ENCODE data around the gene LHX1. TPM values are rescaled to one million over a fixed set of nuclear protein-coding genes. Genes with fewer than 3 reads are reported as not detected.

The LHX1 gene
- total RNA-seq, 4 donors from 2014 or later: not detected

DNA sequence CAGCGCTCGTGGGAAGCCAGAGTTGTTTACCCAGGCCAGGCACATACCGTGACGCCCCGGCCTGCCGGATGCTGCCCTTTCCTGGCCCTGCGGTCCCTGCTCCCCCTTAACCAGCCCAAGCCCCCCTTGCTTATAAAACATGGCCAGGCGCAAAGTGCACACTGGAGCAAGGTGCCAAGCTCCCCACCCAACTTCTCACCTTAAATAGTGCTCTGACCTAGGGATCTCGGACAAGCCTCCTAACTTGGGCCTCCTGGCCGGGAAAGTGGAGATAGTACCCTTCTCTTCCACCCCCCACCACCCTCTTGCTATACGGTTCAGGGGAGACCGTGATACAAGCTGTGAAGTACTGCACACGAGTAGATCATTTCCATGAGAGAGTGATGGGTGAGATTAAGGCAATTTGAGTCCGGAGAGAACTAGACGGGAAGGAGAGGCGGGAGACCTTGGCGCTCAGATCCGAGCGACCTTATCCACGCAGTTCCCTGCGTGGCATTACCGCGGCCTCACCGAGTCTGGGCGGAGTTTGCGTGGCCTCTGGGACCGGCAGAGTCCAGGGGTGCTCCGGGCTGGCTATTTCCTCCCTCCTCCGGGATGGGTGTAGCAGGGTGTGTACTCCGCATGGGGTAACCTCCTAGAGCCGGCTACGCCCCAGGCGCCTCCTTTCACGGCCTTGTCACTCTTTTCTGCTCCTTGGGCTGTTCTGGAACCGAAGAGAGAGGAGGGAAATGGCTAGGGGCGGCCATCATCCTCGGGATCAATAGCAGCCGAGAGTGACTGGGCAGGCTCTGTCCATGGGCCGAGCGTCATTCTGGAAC lies 4.4 kb upstream of the LHX1 start:
- Histone ChIP-seq H3K4me3 (replicated peaks in 1 of 3) (no peak overlapping the region), H3K4me1 (peaks cover 26 to 65% of the 10 kb centered on the region in 2 donors), H3K27me3 (peaks cover 76% of the 10 kb centered on the region), H3K27ac (no peak overlapping the region), H3K36me3 (no peaks in the 10 kb centered on the region), H3K9me3 (no peaks in the 10 kb centered on the region)
- intact Hi-C loops (cut with DNase I): no loop called here
- DNase-seq: no peak
- no peak for TF ChIP-seq POLR2A (IDR thresholded peaks at IDR 0.05)
- TF ChIP-seq, protein P1, sequence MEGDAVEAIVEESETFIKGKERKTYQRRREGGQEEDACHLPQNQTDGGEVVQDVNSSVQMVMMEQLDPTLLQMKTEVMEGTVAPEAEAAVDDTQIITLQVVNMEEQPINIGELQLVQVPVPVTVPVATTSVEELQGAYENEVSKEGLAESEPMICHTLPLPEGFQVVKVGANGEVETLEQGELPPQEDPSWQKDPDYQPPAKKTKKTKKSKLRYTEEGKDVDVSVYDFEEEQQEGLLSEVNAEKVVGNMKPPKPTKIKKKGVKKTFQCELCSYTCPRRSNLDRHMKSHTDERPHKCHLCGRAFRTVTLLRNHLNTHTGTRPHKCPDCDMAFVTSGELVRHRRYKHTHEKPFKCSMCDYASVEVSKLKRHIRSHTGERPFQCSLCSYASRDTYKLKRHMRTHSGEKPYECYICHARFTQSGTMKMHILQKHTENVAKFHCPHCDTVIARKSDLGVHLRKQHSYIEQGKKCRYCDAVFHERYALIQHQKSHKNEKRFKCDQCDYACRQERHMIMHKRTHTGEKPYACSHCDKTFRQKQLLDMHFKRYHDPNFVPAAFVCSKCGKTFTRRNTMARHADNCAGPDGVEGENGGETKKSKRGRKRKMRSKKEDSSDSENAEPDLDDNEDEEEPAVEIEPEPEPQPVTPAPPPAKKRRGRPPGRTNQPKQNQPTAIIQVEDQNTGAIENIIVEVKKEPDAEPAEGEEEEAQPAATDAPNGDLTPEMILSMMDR (IDR thresholded peaks at IDR 0.05): no peak
- 6 to 11% methylated on average over 29 to 35 of the region's 40 CpGs for WGBS, 2 donors

DNA sequence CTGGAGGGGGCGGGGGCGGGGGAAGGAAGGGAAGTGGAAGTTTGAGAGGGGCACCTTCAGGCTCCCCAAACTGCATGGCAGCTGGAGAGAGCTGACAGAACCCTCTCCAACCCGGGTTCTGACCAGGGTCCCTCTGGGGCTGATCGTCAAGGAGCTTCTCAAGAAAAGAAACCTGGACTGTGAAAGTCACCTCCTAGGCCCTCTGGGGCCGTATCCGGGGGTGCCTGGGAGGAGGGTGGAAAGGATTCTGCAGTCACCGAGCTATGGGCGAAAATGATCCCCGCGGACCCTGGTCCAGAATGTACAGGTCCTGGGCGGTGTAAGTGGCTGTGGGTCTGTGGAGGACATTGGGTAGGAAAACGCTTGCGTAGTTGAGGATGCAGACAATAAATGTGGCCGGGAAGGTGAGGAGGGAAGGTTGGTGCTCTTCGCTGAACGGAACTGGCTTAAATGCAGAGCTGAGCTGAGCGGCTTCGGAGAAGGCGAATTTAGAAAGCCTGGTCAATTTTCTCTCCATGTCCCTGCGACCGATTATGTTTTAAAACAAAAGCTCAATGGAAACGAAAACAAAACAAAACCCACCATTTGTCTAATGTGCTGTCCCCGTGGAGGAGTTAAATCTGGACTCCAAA lies 3.6 kb upstream of the LHX1 start:
- WGBS, 2 donors: 6 to 10% methylated on average over 21 to 23 of the region's 23 CpGs
- Histone ChIP-seq H3K27me3 (peaks cover 80% of the 10 kb centered on the region), H3K27ac (no peak overlapping the region), H3K9me3 (no peaks in the 10 kb centered on the region), H3K36me3 (no peaks in the 10 kb centered on the region), H3K4me1 (peaks cover 34 to 72% of the 10 kb centered on the region in 2 donors), H3K4me3 (replicated peaks in 1 of 3) (no peak overlapping the region)
- DNase-seq: no peak
- intact Hi-C loops (cut with DNase I): no loop called here
- TF ChIP-seq, protein P1 (IDR thresholded peaks at IDR 0.05): no peak
- TF ChIP-seq POLR2A (IDR thresholded peaks at IDR 0.05): no peak

GRCh38 chr17:36934144-36934691 lies 3.1 kb upstream of the LHX1 start:
- no peak overlapping the region for H3K4me3 ChIP-seq (replicated peaks in 1 of 3)
- intact Hi-C loops (cut with DNase I): no loop called here
- peaks cover 86% of the 10 kb centered on the region for H3K27me3 ChIP-seq
- H3K36me3 ChIP-seq: no peaks in the 10 kb centered on the region
- H3K9me3 ChIP-seq: no peaks in the 10 kb centered on the region
- TF ChIP-seq, protein P1 (IDR thresholded peaks at IDR 0.05): no peak
- TF ChIP-seq POLR2A (IDR thresholded peaks at IDR 0.05): no peak
- no peak for DNase-seq
- no peak overlapping the region for H3K27ac ChIP-seq
- H3K4me1 ChIP-seq: peaks cover 36 to 77% of the 10 kb centered on the region in 2 donors
- WGBS, 2 donors: 3 to 5% methylated on average over 4 to 22 of the region's 26 CpGs

- peaks cover 36 to 77% of the 10 kb centered on the region in 2 donors for H3K4me1 ChIP-seq
- 3 to 5% methylated on average over 26 to 53 of the region's 79 CpGs for WGBS, 2 donors
Observed at GRCh38 chr17:36934692-36935630, 2.3 kb upstream of the LHX1 start.

More at GRCh38 chr17:36934692-36935630, 2.3 kb upstream of the LHX1 start:
- DNase-seq: no peak
- Histone ChIP-seq H3K36me3 (no peaks in the 10 kb centered on the region), H3K4me3 (replicated peaks in 1 of 3) (no peak overlapping the region), H3K9me3 (no peaks in the 10 kb centered on the region), H3K27me3 (peaks cover 92% of the 10 kb centered on the region), H3K27ac (no peak overlapping the region)
- intact Hi-C loops (cut with DNase I): no loop called here
- TF ChIP-seq, protein P1 (IDR thresholded peaks at IDR 0.05): no peak
- no peak for TF ChIP-seq POLR2A (IDR thresholded peaks at IDR 0.05)
